Measurements from ENCODE around the gene THAP10.

The THAP10 gene

GRCh38 chr15:70902107-70902506 lies 9.9 kb upstream of the THAP10 start:
- TF ChIP-seq EZH2phosphoT487 (IDR thresholded peaks at IDR 0.05; ENCODE audit: borderline replicate concordance, low read length) (no peak), CTCF (IDR thresholded peaks at IDR 0.05; ENCODE audit: low read depth, low read length, poor library complexity, severe bottlenecking) (no peak)
- H3K36me3 ChIP-seq (ENCODE audit: control insufficient read depth, low read length) = no peaks in the 10 kb centered on the region
- H3K27me3 ChIP-seq (ENCODE audit: control insufficient read depth, low read length) = 0 out of 2 replicates have a peak, but pooled peaks cover 3% of the 10 kb centered on the region
- no peaks in the 10 kb centered on the region for H3K4me1 ChIP-seq (ENCODE audit: control insufficient read depth, low read length)
- H3K79me2 ChIP-seq (ENCODE audit: control insufficient read depth, low read length) = no peaks in the 10 kb centered on the region
- H3K4me2 ChIP-seq (ENCODE audit: low read length) = no peak overlapping the region
- H3K9me3 ChIP-seq (ENCODE audit: control insufficient read depth, insufficient read depth, low read length) = no peaks in the 10 kb centered on the region
- H3K27ac ChIP-seq (ENCODE audit: low read depth, low read length) = no peak overlapping the region
- no peaks in the 10 kb centered on the region for H3K9me2 ChIP-seq (replicated peaks; ENCODE audit: control insufficient read depth, low read length)
- no peaks in the 10 kb centered on the region for H4K20me1 ChIP-seq (ENCODE audit: control insufficient read depth, insufficient read depth, low read depth, low read length)
- H3K4me3 ChIP-seq (ENCODE audit: low read length) = no peak overlapping the region
- no peaks in the 10 kb centered on the region for H3F3A ChIP-seq (ENCODE audit: control insufficient read depth, insufficient read depth)

GRCh38 chr15:70892912-70893560 lies 803 bp upstream of the THAP10 start:
- no peak overlapping the region for H3K4me2 ChIP-seq (ENCODE audit: low read length)
- H3K27ac ChIP-seq (ENCODE audit: low read depth, low read length) = no peak overlapping the region
- TF ChIP-seq EZH2phosphoT487 (IDR thresholded peaks at IDR 0.05; ENCODE audit: borderline replicate concordance, low read length) = no peak
- no peak for TF ChIP-seq CTCF (IDR thresholded peaks at IDR 0.05; ENCODE audit: low read depth, low read length, poor library complexity, severe bottlenecking)

GRCh38 chr15:70882361-70882760 lies 9.9 kb downstream of the THAP10 start:
- Histone ChIP-seq H3K27me3 (ENCODE audit: control insufficient read depth, low read length) (no peaks in the 10 kb centered on the region), H3K9me3 (ENCODE audit: control insufficient read depth, insufficient read depth, low read length) (no peaks in the 10 kb centered on the region), H3K4me1 (ENCODE audit: control insufficient read depth, low read length) (no peaks in the 10 kb centered on the region), H3K9me2 (replicated peaks; ENCODE audit: control insufficient read depth, low read length) (no peaks in the 10 kb centered on the region), H4K20me1 (ENCODE audit: control insufficient read depth, insufficient read depth, low read depth, low read length) (no peaks in the 10 kb centered on the region), H3K79me2 (ENCODE audit: control insufficient read depth, low read length) (no peaks in the 10 kb centered on the region), H3K4me2 (ENCODE audit: low read length) (no peak overlapping the region), H3K36me3 (ENCODE audit: control insufficient read depth, low read length) (no peaks in the 10 kb centered on the region), H3K27ac (ENCODE audit: low read depth, low read length) (no peak overlapping the region), H3K4me3 (ENCODE audit: low read length) (no peak overlapping the region), H3F3A (ENCODE audit: control insufficient read depth, insufficient read depth) (no peaks in the 10 kb centered on the region)
- TF ChIP-seq CTCF (IDR thresholded peaks at IDR 0.05; ENCODE audit: low read depth, low read length, poor library complexity, severe bottlenecking) (no peak), EZH2phosphoT487 (IDR thresholded peaks at IDR 0.05; ENCODE audit: borderline replicate concordance, low read length) (no peak)

More at GRCh38 chr15:70892912-70893560, 803 bp upstream of the THAP10 start:
- Histone ChIP-seq H4K20me1 (ENCODE audit: control insufficient read depth, insufficient read depth, low read depth, low read length) (no peaks in the 10 kb centered on the region), H3K27me3 (ENCODE audit: control insufficient read depth, low read length) (no peaks in the 10 kb centered on the region), H3K9me3 (ENCODE audit: control insufficient read depth, insufficient read depth, low read length) (no peaks in the 10 kb centered on the region), H3K4me3 (ENCODE audit: low read length) (no peak overlapping the region), H3K9me2 (replicated peaks; ENCODE audit: control insufficient read depth, low read length) (no peaks in the 10 kb centered on the region), H3K36me3 (ENCODE audit: control insufficient read depth, low read length) (no peaks in the 10 kb centered on the region), H3F3A (ENCODE audit: control insufficient read depth, insufficient read depth) (no peaks in the 10 kb centered on the region), H3K4me1 (ENCODE audit: control insufficient read depth, low read length) (no peaks in the 10 kb centered on the region), H3K79me2 (ENCODE audit: control insufficient read depth, low read length) (no peaks in the 10 kb centered on the region)

Data from DOHH2 (cell line).